Measurements from ENCODE around the gene PHIP.
A peak's percentile ranks its signal among the peaks of the same experiment; 100 is the strongest.

The PHIP gene

DNA sequence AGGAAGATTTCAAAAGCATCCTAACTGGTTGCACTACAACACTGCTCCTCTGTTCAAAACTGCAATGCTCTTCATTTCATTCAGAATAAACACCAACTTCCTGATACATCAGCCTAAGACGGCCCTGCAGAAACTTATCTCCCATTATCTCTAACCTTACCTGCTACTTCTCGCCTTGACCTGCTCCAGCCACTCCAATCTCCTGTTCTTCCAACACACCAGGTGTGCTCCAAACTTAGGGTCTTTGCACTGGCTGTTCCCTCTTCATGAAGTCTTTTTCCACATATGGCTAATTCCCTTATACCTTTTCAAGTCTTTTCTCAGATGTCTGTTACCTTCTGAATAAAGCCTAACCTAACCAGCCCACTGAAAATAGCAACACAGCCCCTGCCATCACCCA is 32.1 kb downstream of the PHIP start:
- Histone ChIP-seq H4K20me1 (ENCODE audit: insufficient read depth, low read length) (no peaks in the 10 kb centered on the region), H3K27ac (ENCODE audit: low read length) (no peak overlapping the region), H3K4me3 (ENCODE audit: low read length) (no peak overlapping the region), H3K9me3 (replicated peaks; ENCODE audit: insufficient read depth, low read length) (no peaks in the 10 kb centered on the region), H3K4me1 (ENCODE audit: low read length) (peaks cover 26% of the 10 kb centered on the region), H3K9me2 (replicated peaks; ENCODE audit: insufficient read depth, low read length) (no peaks in the 10 kb centered on the region), H3K4me2 (ENCODE audit: low read depth, low read length) (no peak overlapping the region), H3F3A (ENCODE audit: insufficient read depth, low read length) (peaks cover 10% of the 10 kb centered on the region; the same call in 1 of the 2 replicates), H3K27me3 (replicated peaks; ENCODE audit: insufficient read depth, low read length) (no peaks in the 10 kb centered on the region), H3K79me2 (ENCODE audit: low read length) (peaks cover 53% of the 10 kb centered on the region), H2AFZ (ENCODE audit: low read length) (no peak overlapping the region), H3K36me3 (replicated peaks; ENCODE audit: insufficient read depth, low read length) (no peaks in the 10 kb centered on the region; the same call in 1 of the 2 replicates), H3K9ac (ENCODE audit: low read length) (no peak overlapping the region)
- TF ChIP-seq, protein P1, sequence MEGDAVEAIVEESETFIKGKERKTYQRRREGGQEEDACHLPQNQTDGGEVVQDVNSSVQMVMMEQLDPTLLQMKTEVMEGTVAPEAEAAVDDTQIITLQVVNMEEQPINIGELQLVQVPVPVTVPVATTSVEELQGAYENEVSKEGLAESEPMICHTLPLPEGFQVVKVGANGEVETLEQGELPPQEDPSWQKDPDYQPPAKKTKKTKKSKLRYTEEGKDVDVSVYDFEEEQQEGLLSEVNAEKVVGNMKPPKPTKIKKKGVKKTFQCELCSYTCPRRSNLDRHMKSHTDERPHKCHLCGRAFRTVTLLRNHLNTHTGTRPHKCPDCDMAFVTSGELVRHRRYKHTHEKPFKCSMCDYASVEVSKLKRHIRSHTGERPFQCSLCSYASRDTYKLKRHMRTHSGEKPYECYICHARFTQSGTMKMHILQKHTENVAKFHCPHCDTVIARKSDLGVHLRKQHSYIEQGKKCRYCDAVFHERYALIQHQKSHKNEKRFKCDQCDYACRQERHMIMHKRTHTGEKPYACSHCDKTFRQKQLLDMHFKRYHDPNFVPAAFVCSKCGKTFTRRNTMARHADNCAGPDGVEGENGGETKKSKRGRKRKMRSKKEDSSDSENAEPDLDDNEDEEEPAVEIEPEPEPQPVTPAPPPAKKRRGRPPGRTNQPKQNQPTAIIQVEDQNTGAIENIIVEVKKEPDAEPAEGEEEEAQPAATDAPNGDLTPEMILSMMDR (IDR thresholded peaks at IDR 0.05; ENCODE audit: low read length) = no peak
- TF ChIP-seq EZH2 (optimal IDR thresholded peaks at IDR 0.05; ENCODE audit: low read depth, low read length) (no peak), EZH2phosphoT487 (IDR thresholded peaks at IDR 0.05; ENCODE audit: low read length) (no peak)
- no peak for DNase-seq

DNA sequence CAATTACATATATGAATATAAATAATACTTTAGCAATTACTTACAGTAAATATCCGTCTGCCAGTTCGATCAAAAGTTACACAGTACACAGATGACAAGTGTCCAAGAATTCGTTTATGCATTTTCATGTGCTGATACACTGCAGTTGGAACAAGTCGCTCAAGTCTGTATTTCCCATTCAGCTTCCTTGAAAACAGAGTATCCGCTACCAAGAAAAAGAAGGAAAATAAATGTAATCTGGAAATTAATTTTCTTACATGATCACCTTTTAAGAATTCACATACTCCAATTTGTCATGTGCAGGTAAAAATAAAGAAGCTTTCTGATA is 35.3 kb downstream of the PHIP start:
- Histone ChIP-seq H3K4me2 (ENCODE audit: low read depth, low read length) (peak overlapping the region; percentile 28), H3K4me3 (ENCODE audit: low read length) (0 out of 2 replicates have a peak overlapping the region, but pooled peaks have one; percentile 0), H2AFZ (ENCODE audit: low read length) (no peak overlapping the region), H4K20me1 (ENCODE audit: insufficient read depth, low read length) (no peaks in the 10 kb centered on the region), H3K36me3 (replicated peaks; ENCODE audit: insufficient read depth, low read length) (no peaks in the 10 kb centered on the region; the same call in 1 of the 2 replicates), H3K9ac (ENCODE audit: low read length) (no peak overlapping the region), H3K27me3 (replicated peaks; ENCODE audit: insufficient read depth, low read length) (no peaks in the 10 kb centered on the region), H3K79me2 (ENCODE audit: low read length) (peaks cover 74% of the 10 kb centered on the region), H3K27ac (ENCODE audit: low read length) (peak overlapping the region; percentile 21; the same call in 1 of the 2 replicates), H3K9me2 (replicated peaks; ENCODE audit: insufficient read depth, low read length) (no peaks in the 10 kb centered on the region), H3K4me1 (ENCODE audit: low read length) (peaks cover 35% of the 10 kb centered on the region), H3K9me3 (replicated peaks; ENCODE audit: insufficient read depth, low read length) (no peaks in the 10 kb centered on the region), H3F3A (ENCODE audit: insufficient read depth, low read length) (peaks cover 10% of the 10 kb centered on the region; the same call in 1 of the 2 replicates)
- TF ChIP-seq EZH2phosphoT487 (IDR thresholded peaks at IDR 0.05; ENCODE audit: low read length) = no peak
- no peak for TF ChIP-seq EZH2 (optimal IDR thresholded peaks at IDR 0.05; ENCODE audit: low read depth, low read length)
- DNase-seq = no peak

DNA sequence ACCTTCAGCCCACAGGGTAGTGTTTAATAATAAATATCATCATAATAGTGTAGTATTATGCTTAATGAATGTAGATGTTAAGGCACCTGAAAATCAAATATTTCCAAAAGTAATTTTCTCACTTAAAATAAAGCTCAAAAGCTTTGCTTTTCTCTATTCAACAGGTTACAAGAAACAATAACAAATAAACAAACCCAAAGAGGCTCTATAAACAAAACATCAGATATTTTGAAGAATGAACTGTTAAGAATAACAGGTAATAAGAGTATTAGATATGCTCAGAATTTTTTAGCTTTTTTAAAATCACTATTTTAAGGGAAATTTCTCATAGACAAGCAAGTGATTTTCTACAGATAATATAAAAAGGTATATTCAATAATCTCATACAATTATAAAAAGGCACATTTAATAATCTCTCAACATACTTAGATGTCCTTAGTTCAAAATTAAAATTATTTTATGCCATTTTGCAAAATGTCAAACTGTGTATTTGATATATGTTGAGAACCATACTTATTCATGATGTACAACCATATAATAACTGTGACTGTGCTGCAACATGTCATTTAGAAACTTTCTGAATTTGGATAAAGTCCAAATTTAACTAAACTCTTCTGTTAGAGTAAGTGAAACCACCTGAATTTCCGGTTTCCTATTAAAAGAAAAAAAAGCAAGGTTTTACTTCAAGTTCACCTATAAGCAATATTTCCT is 35.8 kb downstream of the PHIP start:
- Histone ChIP-seq H3F3A (ENCODE audit: insufficient read depth, low read length) (peaks cover 10% of the 10 kb centered on the region; the same call in 1 of the 2 replicates), H2AFZ (ENCODE audit: low read length) (no peak overlapping the region), H3K9me3 (replicated peaks; ENCODE audit: insufficient read depth, low read length) (no peaks in the 10 kb centered on the region), H3K4me2 (ENCODE audit: low read depth, low read length) (peak overlapping the region; percentile 28; the same call in 1 of the 2 replicates), H3K79me2 (ENCODE audit: low read length) (peaks cover 75% of the 10 kb centered on the region), H3K27ac (ENCODE audit: low read length) (peak overlapping the region; percentile 6; the same call in 1 of the 2 replicates), H3K9ac (ENCODE audit: low read length) (no peak overlapping the region), H3K4me1 (ENCODE audit: low read length) (peaks cover 35% of the 10 kb centered on the region), H3K36me3 (replicated peaks; ENCODE audit: insufficient read depth, low read length) (peaks cover 2% of the 10 kb centered on the region), H3K27me3 (replicated peaks; ENCODE audit: insufficient read depth, low read length) (no peaks in the 10 kb centered on the region), H3K4me3 (ENCODE audit: low read length) (no peak overlapping the region; the same call in 1 of the 2 replicates), H4K20me1 (ENCODE audit: insufficient read depth, low read length) (no peaks in the 10 kb centered on the region), H3K9me2 (replicated peaks; ENCODE audit: insufficient read depth, low read length) (no peaks in the 10 kb centered on the region)
- DNase-seq = peak; percentile 73
- TF ChIP-seq EZH2phosphoT487 (IDR thresholded peaks at IDR 0.05; ENCODE audit: low read length) = no peak
- no peak for TF ChIP-seq EZH2 (optimal IDR thresholded peaks at IDR 0.05; ENCODE audit: low read depth, low read length)
- TF ChIP-seq, protein P1 (IDR thresholded peaks at IDR 0.05; ENCODE audit: low read length) = no peak

DNA sequence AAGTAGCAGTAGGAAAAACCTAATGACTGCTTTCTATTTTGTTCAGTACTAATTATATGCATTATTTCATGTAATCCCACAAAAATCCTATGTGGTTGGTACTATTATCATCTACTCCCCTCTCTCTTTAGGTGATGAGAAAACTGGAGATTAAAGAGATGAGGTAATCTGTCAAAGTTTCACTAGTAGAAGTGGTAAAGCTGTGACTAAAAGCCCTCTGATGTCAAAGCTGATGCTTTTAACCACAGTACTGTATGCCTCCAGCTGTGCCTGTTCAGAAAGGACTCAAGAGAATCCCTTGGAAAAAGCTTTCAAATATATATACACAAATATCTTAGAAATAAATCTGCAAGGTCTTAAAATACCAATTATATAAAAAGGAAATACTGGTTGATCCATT is 38.0 kb downstream of the PHIP start:
- Histone ChIP-seq H3K27ac (ENCODE audit: low read length) (peak overlapping the region; percentile 13; the same call in 1 of the 2 replicates), H2AFZ (ENCODE audit: low read length) (no peak overlapping the region), H3K9ac (ENCODE audit: low read length) (no peak overlapping the region), H3K9me2 (replicated peaks; ENCODE audit: insufficient read depth, low read length) (no peaks in the 10 kb centered on the region), H3F3A (ENCODE audit: insufficient read depth, low read length) (peaks cover 10% of the 10 kb centered on the region; the same call in 1 of the 2 replicates), H4K20me1 (ENCODE audit: insufficient read depth, low read length) (no peaks in the 10 kb centered on the region), H3K9me3 (replicated peaks; ENCODE audit: insufficient read depth, low read length) (no peaks in the 10 kb centered on the region), H3K79me2 (ENCODE audit: low read length) (peaks cover 79% of the 10 kb centered on the region), H3K27me3 (replicated peaks; ENCODE audit: insufficient read depth, low read length) (no peaks in the 10 kb centered on the region), H3K4me1 (ENCODE audit: low read length) (peaks cover 35% of the 10 kb centered on the region), H3K4me3 (ENCODE audit: low read length) (no peak overlapping the region), H3K36me3 (replicated peaks; ENCODE audit: insufficient read depth, low read length) (peaks cover 4% of the 10 kb centered on the region), H3K4me2 (ENCODE audit: low read depth, low read length) (no peak overlapping the region)
- TF ChIP-seq EZH2 (optimal IDR thresholded peaks at IDR 0.05; ENCODE audit: low read depth, low read length) (no peak), EZH2phosphoT487 (IDR thresholded peaks at IDR 0.05; ENCODE audit: low read length) (no peak)
- TF ChIP-seq, protein P1 (IDR thresholded peaks at IDR 0.05; ENCODE audit: low read length) = no peak
- DNase-seq = peak; percentile 11
